OCI-LY1 (cell line): ENCODE measurements around the gene FOXO3.

Experiments used
- H2AFZ ChIP-seq: fragments of 200-600 bp; sonication (generic), shearing (Covaris generic); 2 replicates; pipeline ENCODE4 v1.6.0; 2014; ENCODE audit warnings: antibody characterized with exemption, mild to moderate bottlenecking, low read length
- H3F3A ChIP-seq: fragments of 200-600 bp; sonication (generic), shearing (Covaris generic); 2 replicates; pipeline ENCODE4 v1.6.0; 2014; ENCODE audit warnings: mild to moderate bottlenecking, antibody characterized with exemption, low read length, moderate library complexity; ENCODE audit not compliant: insufficient read depth
- H3K27ac ChIP-seq: fragments of 200-600 bp; sonication (generic); 2 replicates; pipeline ENCODE4 v1.5.1; 2014; ENCODE audit warnings: low read length, mixed run types, mild to moderate bottlenecking, low read depth; ENCODE audit not compliant: poor library complexity, severe bottlenecking
- H3K27me3 ChIP-seq: fragments of 200-600 bp; sonication (generic); 2 replicates; pipeline ENCODE4 v1.6.0; 2014; ENCODE audit warnings: antibody characterized with exemption, mild to moderate bottlenecking, low read length, moderate library complexity; ENCODE audit not compliant: insufficient read depth
- H3K36me3 ChIP-seq: fragments of 200-600 bp; sonication (generic); 2 replicates; pipeline ENCODE4 v1.6.1; 2014; ENCODE audit warnings: mild to moderate bottlenecking, antibody characterized with exemption, low read length, moderate library complexity, mixed read lengths; ENCODE audit not compliant: insufficient read depth
- H3K4me1 ChIP-seq: fragments of 200-600 bp; sonication (generic); 2 replicates; pipeline ENCODE4 v1.5.1; 2014; ENCODE audit warnings: mild to moderate bottlenecking, low read length, moderate library complexity; ENCODE audit not compliant: insufficient read depth, severe bottlenecking
- H3K4me2 ChIP-seq: fragments of 200-600 bp; sonication (generic), shearing (Covaris generic); 2 replicates; pipeline ENCODE4 v1.6.1; 2014; ENCODE audit warnings: low read length
- H3K4me3 ChIP-seq: fragments of 200-600 bp; sonication (generic); 2 replicates; pipeline ENCODE4 v1.5.1; 2014; ENCODE audit warnings: low read length, low read depth, mild to moderate bottlenecking, mixed read lengths; ENCODE audit not compliant: poor library complexity, severe bottlenecking
- H3K79me2 ChIP-seq: fragments of 200-600 bp; shearing (Covaris generic); 2 replicates; pipeline ENCODE4 v1.6.1; 2016; ENCODE audit warnings: mixed run types, low read length, mixed read lengths; ENCODE audit not compliant: insufficient read depth
- H3K9ac ChIP-seq: fragments of 200-600 bp; sonication (generic), shearing (Covaris generic); 2 replicates; pipeline ENCODE4 v1.6.1; 2014; ENCODE audit warnings: mild to moderate bottlenecking, low read length, mixed read lengths
- H3K9me2 ChIP-seq: fragments of 200-600 bp; sonication (generic), shearing (Covaris generic); 2 replicates; pipeline ENCODE4 v1.6.1; 2014; ENCODE audit warnings: low read depth, mild to moderate bottlenecking, low read length, mixed read lengths
- H3K9me3 ChIP-seq: fragments of 200-600 bp; shearing (Covaris generic); 2 replicates; pipeline ENCODE4 v1.6.1; 2014; ENCODE audit warnings: low read length, mixed read lengths
- H4K20me1 ChIP-seq: fragments of 200-600 bp; sonication (generic), shearing (Covaris generic); 2 replicates; pipeline ENCODE4 v1.6.0; 2016; ENCODE audit warnings: mild to moderate bottlenecking, low read length; ENCODE audit not compliant: insufficient read depth
- EZH2 ChIP-seq: fragments of 200-600 bp; sonication (generic), shearing (Covaris generic); IDR thresholded peaks from 2 replicates; pipeline ENCODE4 v1.8.0; 2017; ENCODE audit warnings: borderline replicate concordance, mixed run types, mild to moderate bottlenecking, antibody characterized with exemption, low read length, moderate library complexity, mixed read lengths
- TF ChIP-seq, protein P1 (sequence below): fragments of 200-600 bp; sonication (generic), shearing (Covaris generic); IDR thresholded peaks from 2 replicates; pipeline ENCODE4 v1.5.1; 2017; ENCODE audit warnings: mild to moderate bottlenecking, antibody characterized with exemption, low read length, moderate library complexity, mixed read lengths

The FOXO3 gene

GRCh38 chr6:108673153-108673552 is 112.4 kb downstream of the FOXO3 start:
- Histone ChIP-seq H4K20me1 (no peaks in the 10 kb centered on the region), H3F3A (no peaks in the 10 kb centered on the region), H3K79me2 (no peaks in the 10 kb centered on the region), H3K9ac (no peak overlapping the region), H3K27me3 (no peaks in the 10 kb centered on the region), H3K4me3 (no peak overlapping the region), H3K36me3 (0 out of 2 replicates have a peak, but pooled peaks cover 2% of the 10 kb centered on the region), H3K4me2 (no peak overlapping the region), H3K4me1 (peaks cover 9% of the 10 kb centered on the region), H3K27ac (no peak overlapping the region), H2AFZ (no peak overlapping the region), H3K9me3 (no peaks in the 10 kb centered on the region), H3K9me2 (no peaks in the 10 kb centered on the region)
- TF ChIP-seq, protein P1, sequence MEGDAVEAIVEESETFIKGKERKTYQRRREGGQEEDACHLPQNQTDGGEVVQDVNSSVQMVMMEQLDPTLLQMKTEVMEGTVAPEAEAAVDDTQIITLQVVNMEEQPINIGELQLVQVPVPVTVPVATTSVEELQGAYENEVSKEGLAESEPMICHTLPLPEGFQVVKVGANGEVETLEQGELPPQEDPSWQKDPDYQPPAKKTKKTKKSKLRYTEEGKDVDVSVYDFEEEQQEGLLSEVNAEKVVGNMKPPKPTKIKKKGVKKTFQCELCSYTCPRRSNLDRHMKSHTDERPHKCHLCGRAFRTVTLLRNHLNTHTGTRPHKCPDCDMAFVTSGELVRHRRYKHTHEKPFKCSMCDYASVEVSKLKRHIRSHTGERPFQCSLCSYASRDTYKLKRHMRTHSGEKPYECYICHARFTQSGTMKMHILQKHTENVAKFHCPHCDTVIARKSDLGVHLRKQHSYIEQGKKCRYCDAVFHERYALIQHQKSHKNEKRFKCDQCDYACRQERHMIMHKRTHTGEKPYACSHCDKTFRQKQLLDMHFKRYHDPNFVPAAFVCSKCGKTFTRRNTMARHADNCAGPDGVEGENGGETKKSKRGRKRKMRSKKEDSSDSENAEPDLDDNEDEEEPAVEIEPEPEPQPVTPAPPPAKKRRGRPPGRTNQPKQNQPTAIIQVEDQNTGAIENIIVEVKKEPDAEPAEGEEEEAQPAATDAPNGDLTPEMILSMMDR = no peak
- TF ChIP-seq EZH2 = no peak

DNA sequence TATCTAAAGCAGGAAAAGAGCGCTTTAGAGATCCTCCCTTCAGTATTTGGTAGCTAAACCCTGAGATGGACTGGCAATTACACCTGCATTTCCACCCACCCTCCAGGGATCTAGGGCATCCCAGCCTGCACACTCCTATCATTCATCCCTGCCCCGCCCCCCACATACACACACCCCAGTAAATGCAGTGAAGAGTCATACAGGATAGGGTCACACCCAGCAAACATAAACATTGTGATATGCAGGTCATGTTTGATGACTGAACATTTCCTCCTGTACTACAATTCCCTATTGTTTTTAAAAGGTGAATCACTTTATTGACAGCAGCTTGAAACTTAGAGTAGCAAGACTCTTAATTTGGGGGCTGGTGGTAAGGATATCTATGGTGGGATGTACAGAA is 112.9 kb downstream of the FOXO3 start:
- H3K36me3 ChIP-seq = no peaks in the 10 kb centered on the region
- no peak overlapping the region for H2AFZ ChIP-seq
- H3K4me3 ChIP-seq = no peak overlapping the region
- no peaks in the 10 kb centered on the region for H3F3A ChIP-seq
- H3K9me3 ChIP-seq = no peaks in the 10 kb centered on the region
- H4K20me1 ChIP-seq = no peaks in the 10 kb centered on the region
- H3K4me2 ChIP-seq = no peak overlapping the region
- no peaks in the 10 kb centered on the region for H3K27me3 ChIP-seq
- no peaks in the 10 kb centered on the region for H3K79me2 ChIP-seq
- TF ChIP-seq EZH2 = no peak
- TF ChIP-seq, protein P1 = no peak
- no peaks in the 10 kb centered on the region for H3K9me2 ChIP-seq
- H3K9ac ChIP-seq = no peak overlapping the region
- no peak overlapping the region for H3K27ac ChIP-seq
- H3K4me1 ChIP-seq = peaks cover 9% of the 10 kb centered on the region

DNA sequence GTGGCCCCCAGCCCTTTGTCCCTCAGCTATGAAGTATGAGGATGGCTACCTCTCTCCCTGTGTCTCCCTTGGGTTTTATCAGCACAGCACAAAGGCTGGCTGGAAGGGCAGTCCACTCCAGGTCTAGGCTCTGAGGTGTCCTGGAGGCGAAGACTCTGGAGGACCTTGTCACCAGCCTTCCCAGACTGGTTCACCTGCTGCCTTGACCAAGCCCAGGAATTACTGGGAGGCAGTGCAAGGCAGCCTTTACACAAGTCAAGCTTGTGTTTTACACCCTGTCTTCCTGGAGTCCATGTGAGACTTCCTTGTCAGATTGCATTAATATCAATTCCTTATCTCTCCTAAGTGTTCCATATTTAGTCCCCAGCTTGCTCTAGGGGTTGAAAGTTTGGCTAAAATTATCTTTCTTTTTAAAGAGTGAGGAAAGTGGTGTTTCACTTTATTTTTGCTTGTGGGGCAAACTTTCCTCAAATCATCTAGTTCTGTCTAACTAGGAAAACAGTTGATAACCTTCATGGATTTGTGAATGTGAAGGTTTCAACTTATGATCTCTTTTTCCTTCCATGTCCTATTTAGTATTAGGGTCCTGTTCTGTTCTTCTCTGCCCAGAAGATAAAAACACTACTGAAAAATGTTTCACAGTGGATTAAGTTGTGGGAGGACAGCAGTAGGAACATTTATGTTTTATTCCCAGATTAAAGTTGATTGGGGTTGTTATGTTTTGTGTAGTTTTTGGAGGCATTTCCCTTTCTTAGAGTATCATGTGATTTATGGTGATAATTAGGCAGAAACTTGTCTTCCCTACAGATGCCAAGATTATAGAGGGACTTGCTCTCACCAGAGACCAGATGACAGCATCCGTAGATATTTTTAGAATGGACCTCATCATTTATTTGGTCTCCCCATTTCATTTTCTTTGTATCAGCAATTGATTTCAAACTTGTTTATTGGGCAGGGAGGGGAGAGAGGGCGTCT is 114.8 kb downstream of the FOXO3 start:
- H3K9me3 ChIP-seq = no peaks in the 10 kb centered on the region
- H2AFZ ChIP-seq = no peak overlapping the region
- peaks cover 9% of the 10 kb centered on the region for H3K4me1 ChIP-seq
- TF ChIP-seq, protein P1 = no peak
- TF ChIP-seq EZH2 = no peak
- H3K36me3 ChIP-seq = no peaks in the 10 kb centered on the region
- H3K9me2 ChIP-seq = no peaks in the 10 kb centered on the region
- no peak overlapping the region for H3K4me2 ChIP-seq
- no peaks in the 10 kb centered on the region for H3K79me2 ChIP-seq
- H4K20me1 ChIP-seq = no peaks in the 10 kb centered on the region
- H3K4me3 ChIP-seq = no peak overlapping the region
- H3F3A ChIP-seq = no peaks in the 10 kb centered on the region
- no peak overlapping the region for H3K27ac ChIP-seq
- H3K27me3 ChIP-seq = no peaks in the 10 kb centered on the region
- H3K9ac ChIP-seq = no peak overlapping the region
